SW 1271 (cell line): ENCODE measurements around the gene ALPG.

Experiments used
- DNase-seq, 2 experiments: peaks; one replicate each; lab custom pipeline; 2025; lab: John Stamatoyannopoulos, UW

Gene ALPG

GRCh38 chr2:232458051-232458660 is 51.5 kb downstream of the ALPG start:
- no peak for DNase-seq

- no peak for DNase-seq
These were observed 52.2 kb downstream of the ALPG start for GRCh38 chr2:232458661-232459418.

GRCh38 chr2:232459419-232460035 is 52.9 kb downstream of the ALPG start:
- DNase-seq, result no peak

- no peak for DNase-seq
These were observed 53.5 kb downstream of the ALPG start for GRCh38 chr2:232460171-232460570.
